ENCODE results near the gene MBOAT2. TPM values are rescaled to one million over a fixed set of nuclear protein-coding genes. Genes with fewer than 3 reads are reported as not detected.

The MBOAT2 gene
- total and polyA plus RNA-seq, 4 donors: 0.57 to 65.5 (median 3.2) TPM

DNA sequence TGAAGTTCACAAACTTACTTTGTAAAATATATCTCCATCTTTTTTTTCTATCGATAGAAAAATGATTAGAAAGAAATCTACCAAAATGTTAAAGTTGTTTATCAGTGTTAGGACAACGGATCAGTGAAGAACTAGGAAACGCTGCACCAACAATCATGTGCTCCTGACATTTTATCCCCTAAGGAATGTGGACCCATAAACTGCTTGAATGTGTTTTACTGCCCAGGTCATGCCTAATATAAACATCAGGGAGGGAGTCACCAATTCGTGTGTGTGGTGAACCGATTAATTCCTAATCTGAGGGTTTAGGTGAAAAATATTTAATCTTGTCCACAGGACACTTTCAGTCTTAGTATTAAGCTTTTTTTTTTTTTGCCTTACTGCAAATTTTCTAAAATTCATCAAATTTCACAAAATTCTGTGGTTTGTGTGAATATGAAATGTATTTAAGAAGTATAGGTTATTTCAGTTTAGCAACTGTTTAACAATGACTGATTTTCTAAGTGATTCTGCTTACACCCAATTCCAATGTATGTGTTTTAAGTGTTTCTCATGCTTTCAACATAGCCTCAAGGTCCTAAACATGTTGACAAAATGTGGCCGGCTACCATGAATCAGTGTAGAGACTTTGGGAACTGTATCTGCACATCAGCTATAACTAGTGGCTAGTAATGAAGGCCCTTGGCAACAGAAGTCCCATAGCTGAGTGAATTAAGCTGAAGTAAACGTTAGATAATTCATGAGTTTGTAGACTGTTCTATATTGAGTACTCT, 155.0 kb downstream of the MBOAT2 start:
- TF ChIP-seq GABPA (IDR thresholded peaks at IDR 0.05 in 1 of 2, conservative IDR thresholded peaks at IDR 0.05 in 1 of 2) (no peak), FOXA2 (IDR thresholded peaks at IDR 0.05) (no peak), YY1 (IDR thresholded peaks at IDR 0.05) (no peak), JUND (IDR thresholded peaks at IDR 0.05) (no peak), SP1 (IDR thresholded peaks at IDR 0.05) (no peak), RAD21 (IDR thresholded peaks at IDR 0.05) (no peak), RXRA (IDR thresholded peaks at IDR 0.05) (no peak), MAX (IDR thresholded peaks at IDR 0.05) (no peak), HNF4A (conservative IDR thresholded peaks at IDR 0.05) (no peak), ZBTB33 (IDR thresholded peaks at IDR 0.05) (no peak), TAF1 (conservative IDR thresholded peaks at IDR 0.05) (no peak), NR2F2 (IDR thresholded peaks at IDR 0.05) (no peak)
- TF ChIP-seq, protein P1, sequence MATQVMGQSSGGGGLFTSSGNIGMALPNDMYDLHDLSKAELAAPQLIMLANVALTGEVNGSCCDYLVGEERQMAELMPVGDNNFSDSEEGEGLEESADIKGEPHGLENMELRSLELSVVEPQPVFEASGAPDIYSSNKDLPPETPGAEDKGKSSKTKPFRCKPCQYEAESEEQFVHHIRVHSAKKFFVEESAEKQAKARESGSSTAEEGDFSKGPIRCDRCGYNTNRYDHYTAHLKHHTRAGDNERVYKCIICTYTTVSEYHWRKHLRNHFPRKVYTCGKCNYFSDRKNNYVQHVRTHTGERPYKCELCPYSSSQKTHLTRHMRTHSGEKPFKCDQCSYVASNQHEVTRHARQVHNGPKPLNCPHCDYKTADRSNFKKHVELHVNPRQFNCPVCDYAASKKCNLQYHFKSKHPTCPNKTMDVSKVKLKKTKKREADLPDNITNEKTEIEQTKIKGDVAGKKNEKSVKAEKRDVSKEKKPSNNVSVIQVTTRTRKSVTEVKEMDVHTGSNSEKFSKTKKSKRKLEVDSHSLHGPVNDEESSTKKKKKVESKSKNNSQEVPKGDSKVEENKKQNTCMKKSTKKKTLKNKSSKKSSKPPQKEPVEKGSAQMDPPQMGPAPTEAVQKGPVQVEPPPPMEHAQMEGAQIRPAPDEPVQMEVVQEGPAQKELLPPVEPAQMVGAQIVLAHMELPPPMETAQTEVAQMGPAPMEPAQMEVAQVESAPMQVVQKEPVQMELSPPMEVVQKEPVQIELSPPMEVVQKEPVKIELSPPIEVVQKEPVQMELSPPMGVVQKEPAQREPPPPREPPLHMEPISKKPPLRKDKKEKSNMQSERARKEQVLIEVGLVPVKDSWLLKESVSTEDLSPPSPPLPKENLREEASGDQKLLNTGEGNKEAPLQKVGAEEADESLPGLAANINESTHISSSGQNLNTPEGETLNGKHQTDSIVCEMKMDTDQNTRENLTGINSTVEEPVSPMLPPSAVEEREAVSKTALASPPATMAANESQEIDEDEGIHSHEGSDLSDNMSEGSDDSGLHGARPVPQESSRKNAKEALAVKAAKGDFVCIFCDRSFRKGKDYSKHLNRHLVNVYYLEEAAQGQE (IDR thresholded peaks at IDR 0.05): no peak
- TF ChIP-seq, protein P2, sequence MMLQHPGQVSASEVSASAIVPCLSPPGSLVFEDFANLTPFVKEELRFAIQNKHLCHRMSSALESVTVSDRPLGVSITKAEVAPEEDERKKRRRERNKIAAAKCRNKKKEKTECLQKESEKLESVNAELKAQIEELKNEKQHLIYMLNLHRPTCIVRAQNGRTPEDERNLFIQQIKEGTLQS (IDR thresholded peaks at IDR 0.05): no peak
- TF ChIP-seq, protein P3, sequence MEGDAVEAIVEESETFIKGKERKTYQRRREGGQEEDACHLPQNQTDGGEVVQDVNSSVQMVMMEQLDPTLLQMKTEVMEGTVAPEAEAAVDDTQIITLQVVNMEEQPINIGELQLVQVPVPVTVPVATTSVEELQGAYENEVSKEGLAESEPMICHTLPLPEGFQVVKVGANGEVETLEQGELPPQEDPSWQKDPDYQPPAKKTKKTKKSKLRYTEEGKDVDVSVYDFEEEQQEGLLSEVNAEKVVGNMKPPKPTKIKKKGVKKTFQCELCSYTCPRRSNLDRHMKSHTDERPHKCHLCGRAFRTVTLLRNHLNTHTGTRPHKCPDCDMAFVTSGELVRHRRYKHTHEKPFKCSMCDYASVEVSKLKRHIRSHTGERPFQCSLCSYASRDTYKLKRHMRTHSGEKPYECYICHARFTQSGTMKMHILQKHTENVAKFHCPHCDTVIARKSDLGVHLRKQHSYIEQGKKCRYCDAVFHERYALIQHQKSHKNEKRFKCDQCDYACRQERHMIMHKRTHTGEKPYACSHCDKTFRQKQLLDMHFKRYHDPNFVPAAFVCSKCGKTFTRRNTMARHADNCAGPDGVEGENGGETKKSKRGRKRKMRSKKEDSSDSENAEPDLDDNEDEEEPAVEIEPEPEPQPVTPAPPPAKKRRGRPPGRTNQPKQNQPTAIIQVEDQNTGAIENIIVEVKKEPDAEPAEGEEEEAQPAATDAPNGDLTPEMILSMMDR (IDR thresholded peaks at IDR 0.05; ENCODE audit: low read depth, low read length, missing input control): no peak

More for the DNA sequence above, 155.0 kb downstream of the MBOAT2 start:
- Histone ChIP-seq H3K27ac (ENCODE audit: low read depth in 1 of 2, low read length in 2 of 2) (no peak overlapping the region), H3K9me3 (ENCODE audit: control insufficient read depth in 4 of 4, low read length in 3 of 4) (no peaks in the 10 kb centered on the region), H3K36me3 (ENCODE audit: control insufficient read depth in 4 of 4, insufficient read depth in 3 of 4, low read depth in 1 of 4, low read length in 3 of 4) (no peaks in the 10 kb centered on the region), H3K4me1 (ENCODE audit: control insufficient read depth in 4 of 4, insufficient read depth in 4 of 4, low read length in 3 of 4) (no peaks in the 10 kb centered on the region), H3K27me3 (ENCODE audit: control insufficient read depth in 4 of 4, insufficient read depth in 4 of 4, low read length in 3 of 4) (no peaks in the 10 kb centered on the region), H3K9ac (ENCODE audit: low read depth in 1 of 2, low read length in 2 of 2) (no peak overlapping the region), H3K4me3 (ENCODE audit: low read depth in 1 of 3, low read length in 3 of 3) (no peak overlapping the region)
- 83% methylated on average over 7 of the region's 7 CpGs for WGBS
- DNase-seq (ENCODE audit: low spot score): no peak
